HS-27A (cell line): ENCODE results near the gene UBR1.
A peak's percentile ranks its signal among the peaks of the same experiment; 100 is the strongest.
"Not testable (repeated sequence)": the region's sequence is repeated elsewhere in the genome, so short reads cannot be mapped to it uniquely, and the experiment has no call there.

Experiments
- DNase-seq: peaks from one replicate; pipeline ENCODE4 v3.0.0-alpha.2; 2012; ENCODE audit warnings: low read depth, missing footprints

Gene UBR1

DNA sequence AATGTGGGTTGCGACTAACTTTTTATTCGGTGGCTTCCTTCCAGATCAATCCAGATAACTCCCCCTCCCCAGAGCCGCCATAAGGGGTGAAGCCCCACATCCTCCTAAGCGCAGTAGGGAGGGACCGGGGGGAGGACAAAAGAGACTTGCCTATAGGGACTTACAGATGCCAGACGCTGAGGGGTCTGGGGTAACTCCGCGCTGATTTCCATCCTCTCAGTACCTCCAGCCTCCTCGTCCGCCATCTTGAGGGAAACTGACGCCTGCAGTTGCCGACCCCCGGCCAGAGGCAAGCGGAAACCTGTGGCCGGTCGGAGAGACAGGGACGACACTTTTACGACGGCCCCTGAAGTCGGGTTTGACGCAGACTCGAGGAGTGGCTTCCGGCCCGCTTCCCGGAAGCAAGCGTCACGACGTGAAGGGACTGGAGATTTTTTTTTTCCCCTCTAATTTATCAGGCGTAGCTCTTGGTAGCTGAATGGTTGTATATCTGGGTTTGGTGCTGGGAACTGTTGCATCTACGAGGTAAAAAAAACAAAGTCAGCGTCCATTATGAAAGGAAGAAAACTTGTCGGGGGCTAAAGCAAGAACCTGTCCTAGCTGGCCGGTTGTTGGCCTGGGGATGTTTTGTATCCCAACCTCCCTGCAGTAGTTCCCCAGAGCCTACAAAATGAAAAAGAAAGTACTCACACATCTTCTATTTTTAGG is at the start of gene UBR1:
UBR1 (minus strand) TSS at position 261 of the 708 bp plus-strand sequence; CDS start at position 245, 16 bp downstream.
- DNase-seq, result peak; percentile 66

DNA sequence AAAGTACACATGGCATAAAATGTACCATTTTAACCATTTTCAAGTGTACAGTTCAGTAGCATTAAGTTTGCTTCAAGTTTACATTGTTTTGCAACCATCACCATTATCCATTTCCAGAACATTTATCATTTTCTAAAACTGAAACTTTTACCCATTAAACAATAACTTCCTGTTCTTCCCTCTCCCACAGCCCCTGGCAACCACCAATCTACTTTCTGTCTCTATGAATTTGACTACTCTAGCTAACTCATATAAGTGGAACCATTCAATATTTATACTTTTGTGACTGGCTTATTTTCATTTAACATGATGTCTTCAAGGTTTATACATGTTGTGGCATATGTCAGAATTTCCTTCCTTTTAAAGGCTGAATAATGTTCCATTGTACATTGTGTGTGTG is 47.4 kb upstream of the UBR1 start:
- DNase-seq, result no peak

DNA sequence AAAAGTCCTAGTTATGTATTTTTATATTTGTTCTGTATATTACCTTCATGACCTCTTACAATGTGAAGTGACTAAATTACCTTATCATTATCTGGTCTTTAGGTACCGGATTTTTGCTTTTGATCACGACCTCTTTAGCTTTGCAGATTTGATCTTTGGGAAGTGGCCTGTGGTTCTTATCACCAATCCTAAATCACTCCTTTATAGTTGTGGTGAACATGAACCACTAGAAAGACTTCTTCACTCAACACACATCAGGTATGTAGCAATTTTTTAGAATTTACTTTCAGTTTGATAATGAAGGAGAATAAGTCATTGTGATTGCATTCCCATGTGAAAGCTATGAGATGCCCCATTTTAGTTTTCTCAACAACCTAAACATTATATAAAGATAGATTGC is 45.9 kb upstream of the UBR1 start:
- no peak for DNase-seq

DNA sequence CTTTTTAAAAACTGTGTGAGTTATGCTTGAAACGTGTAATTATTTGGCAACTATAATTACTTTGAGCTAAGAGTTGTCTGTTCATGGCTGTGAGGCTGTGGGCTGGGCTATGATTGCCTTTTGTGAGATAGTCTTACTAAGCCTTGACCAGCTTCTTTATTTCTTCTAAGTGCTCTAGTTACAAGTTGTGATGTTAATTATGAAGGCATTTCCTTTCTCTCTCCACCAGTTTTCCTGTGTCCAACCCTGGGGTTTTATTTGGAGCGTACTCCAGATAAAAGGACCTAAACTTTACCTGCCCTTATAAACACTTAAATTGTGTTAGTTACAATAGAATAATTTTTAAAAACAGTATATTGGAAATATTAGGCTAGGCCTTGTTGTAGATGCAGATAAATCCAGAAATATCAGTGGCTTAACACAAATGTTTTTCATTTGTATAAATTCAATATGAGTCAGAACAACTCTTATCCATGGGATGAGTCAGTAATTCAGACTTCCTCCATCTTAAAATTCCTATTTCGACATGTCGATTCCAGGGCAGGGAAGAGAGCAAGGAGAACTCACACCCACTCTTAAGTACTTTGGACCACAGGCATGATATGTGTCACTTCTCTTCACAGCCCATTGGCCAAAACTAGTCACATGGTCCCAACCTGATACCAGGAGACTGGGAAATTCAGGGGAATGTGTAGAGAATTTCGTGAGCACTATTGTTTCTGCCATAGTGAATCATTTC is 44.5 kb upstream of the UBR1 start:
- peak; percentile 94 for DNase-seq

DNA sequence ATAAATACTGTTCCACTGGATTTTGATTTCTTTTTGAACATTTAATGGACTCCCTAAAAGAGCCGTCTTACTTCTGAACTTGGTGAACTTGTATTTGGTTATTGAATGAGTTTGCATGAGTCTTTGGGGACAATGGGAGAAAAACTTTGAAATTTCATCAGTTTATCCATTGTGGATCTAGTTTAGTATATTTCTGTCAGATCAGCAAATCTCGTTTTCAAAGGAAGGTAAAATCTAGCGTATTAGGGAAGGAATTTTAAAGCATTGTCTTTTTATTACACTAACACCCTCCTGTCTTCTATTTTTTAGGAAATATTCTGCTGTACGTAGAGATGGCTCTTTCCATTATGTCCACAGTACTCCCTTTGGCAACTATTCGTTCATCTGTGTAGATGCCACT is 40.3 kb upstream of the UBR1 start:
- no peak for DNase-seq

DNA sequence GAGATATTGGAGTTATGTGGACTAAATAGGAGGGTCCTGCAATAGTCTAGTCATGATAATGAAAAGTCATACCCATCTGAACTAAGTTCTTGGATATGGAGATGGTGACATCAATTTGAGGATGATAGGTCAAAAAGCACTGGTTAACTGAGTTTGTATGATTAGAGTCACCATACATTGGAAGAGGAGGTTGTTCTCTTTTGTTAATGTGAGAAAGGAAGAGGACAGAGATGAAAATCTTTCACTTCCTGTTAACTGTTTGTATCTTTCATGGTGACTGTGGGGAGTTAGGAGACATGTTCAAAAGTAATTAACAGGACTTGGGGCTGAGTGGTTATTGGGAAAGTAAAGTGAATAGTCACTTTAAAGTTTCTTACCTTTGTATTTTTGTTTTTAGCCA is 38.7 kb upstream of the UBR1 start:
- DNase-seq, result no peak

DNA sequence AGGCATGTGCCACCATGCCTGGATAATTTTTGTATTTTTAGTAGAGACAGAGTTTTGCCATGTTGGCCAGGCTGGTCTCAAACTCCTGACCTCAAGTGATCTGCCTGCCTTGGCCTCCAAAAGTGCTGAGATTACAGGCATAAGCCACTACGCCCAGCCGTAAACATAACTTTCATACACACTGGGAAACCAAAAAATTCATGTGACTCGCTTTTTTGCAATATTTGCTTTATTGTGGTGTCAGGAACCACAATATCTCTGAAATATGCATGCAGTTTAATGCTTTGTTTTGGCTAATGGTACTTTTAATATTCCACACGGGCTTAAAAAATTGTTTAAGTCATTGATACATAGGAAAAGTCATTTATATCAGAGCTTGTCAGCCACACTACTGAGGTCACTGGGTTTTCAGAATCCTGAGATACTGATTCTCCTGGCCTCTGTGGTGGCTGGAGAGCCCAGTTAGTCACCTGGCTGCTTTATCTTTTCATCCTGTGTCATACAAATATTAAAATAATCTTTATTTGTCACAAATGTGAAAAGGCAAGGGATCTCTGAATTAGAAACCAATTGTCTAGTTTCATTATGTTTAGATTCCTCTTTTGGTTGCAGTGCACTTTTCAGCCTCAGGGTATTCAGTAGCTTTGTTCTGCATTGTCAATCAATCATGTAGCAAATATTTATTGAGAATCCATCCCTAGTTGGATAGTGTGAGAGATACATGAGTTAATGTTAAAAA is 37.5 kb upstream of the UBR1 start:
- no peak for DNase-seq

DNA sequence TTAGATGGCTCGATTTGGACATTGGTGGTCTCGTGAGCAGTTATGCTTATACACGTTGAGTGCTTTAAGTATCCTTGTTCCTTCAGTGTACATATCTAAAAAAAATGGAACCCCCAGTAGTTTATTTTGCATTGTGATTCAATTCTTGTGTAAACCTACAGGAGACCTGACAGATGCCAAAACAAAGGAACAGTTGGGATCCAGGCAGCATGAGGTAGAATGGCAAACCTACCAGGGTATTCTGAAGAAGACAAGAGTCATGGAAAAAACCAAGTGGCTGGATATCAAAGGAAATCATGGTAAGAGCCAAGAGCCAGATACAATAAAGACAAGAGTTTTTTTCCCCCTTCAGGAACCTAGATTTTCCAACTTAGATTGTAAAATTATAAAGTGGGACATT is 29.5 kb upstream of the UBR1 start:
- DNase-seq, result no peak

DNA sequence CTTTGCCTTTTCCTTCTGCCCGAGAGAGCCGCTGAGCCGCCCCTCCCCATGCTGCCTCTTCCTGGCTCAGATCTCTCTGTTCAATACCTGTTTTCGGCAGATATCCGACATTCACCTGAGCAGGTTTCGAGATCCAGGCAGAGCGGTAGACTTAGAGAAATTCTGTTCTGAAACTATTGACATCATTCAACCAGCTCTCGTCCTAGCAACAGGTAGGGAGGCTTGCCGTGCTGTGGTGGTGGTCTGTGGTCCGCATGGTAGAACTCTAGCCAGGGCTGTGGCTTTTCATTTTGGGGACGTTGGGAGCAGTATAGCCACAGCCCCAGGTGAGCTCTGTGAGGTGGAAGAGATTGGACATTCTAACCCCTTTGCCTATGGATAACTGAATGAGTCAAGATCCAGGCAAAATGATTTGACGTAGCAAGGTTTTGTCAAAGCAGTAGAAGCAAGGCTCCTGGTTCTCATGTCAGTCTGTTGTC is 28.4 kb upstream of the UBR1 start:
- DNase-seq, result no peak

DNA sequence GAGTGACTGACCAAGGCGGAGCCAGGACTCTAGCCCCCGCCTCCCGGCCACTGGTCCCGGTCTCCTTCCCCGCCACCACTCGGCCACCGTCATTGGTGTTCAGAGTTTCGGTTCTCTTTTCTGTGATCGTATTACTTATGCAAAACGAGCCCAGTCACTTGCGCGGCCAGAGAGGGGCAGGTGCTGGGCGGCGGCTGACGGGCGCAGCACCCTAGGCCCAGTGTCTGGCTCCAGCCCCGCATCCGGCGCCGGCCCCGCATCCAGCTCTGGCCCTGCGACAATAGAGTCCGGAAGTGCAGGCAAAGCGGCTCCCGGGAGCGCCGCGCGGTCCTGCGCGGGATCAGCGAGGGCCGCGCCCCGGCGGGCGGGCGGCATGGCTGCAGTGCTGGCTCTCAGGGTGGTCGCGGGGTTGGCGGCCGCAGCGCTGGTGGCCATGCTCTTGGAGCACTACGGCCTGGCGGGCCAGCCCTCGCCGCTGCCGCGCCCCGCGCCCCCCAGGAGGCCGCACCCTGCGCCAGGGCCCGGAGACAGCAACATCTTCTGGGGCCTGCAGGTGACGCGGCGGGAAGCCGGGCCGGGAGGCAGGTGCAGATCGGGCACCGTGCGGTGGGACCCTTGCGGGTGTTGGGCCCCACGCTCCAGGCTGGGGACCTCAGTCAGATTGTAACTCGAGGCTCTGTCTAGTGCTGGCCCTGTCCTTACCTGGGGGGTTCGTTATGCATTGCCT is 27.8 kb upstream of the UBR1 start, which contains the start of gene TMEM62:
TMEM62 (plus strand) TSS at position 157 of the 727 bp plus-strand sequence; CDS start at position 374, 217 bp downstream.
- DNase-seq, result no peak

DNA sequence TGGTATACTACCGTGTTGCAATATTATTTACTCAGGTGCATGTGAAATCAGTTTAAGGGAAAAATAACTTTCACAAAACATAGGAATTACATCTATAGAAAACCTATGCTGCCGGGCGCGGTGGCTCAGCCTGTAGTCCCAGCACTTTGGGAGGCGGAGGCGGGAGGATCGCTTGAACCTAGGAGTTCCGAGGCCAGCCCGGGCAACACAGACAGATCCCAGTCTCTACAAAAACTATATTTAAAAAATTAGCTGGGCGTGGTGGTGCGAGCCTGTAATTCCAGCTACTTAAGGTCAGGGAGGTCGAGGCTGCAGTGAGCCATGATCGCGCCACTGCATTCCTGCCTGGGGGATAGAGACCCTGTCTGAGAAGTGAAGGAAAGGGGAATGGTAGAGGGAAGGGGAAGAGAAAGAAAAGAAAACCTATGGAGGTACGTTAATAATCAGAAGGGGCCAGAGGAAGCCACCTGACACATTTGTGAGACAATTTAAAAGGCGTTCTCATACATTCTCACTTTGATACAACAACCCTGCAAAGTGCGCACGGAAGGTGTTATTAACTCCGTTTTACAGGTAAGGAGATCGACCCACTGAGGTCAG is 27.1 kb upstream of the UBR1 start:
- DNase-seq, result no peak

DNA sequence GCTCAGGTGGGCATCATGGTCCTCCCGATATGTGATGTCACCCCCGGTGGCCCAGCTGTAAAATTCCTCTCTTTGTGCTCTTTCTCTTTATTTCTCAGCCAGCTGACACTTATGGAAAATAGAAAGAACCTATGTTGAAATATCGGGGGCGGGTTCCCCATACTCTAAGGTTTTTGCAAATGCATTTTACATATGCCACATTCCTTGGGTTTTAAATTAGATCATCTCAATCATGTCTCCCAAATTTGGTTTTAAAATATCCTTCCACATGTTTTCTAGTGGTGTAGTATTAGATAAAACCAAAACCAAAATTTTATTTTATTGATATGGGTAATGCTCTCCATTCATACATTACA is 23.1 kb upstream of the UBR1 start:
- no peak for DNase-seq

DNA sequence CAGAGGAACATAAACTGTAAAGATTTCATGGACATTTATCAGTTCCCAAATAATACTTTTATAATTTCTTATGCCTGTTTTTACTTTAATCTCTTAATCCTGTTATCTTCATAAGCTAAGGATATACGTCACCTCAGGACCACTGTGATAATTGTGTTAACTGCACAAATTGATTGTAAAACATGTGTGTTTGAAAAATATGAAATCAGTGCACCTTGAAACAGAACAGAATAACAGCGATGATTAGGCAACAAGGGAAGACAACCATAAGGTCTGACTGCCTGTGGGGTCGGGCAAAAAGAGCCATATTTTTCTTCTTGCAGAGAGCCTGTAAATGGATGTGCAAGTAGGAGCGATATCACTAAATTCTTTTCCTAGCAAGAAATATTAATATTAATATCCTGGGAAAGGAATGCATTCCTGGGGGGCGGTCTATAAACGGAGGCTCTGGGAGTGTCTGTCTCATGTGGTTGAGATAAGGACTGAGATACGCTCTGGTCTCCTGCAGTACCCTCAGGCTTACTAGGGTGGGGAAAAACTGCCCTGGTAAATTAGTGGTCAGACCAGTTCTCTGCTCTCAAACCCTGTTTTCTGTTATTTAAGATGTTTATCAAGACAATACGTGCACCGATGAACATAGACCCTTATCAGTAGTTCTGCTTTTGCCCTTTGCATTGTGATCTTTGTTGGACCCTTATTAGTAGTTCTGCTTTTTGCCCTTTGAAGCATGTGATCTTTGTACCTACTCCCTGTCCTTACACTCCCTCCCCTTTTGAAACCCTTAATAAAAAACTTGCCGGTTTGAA is 22.5 kb upstream of the UBR1 start:
- not testable (repeated sequence) for DNase-seq

DNA sequence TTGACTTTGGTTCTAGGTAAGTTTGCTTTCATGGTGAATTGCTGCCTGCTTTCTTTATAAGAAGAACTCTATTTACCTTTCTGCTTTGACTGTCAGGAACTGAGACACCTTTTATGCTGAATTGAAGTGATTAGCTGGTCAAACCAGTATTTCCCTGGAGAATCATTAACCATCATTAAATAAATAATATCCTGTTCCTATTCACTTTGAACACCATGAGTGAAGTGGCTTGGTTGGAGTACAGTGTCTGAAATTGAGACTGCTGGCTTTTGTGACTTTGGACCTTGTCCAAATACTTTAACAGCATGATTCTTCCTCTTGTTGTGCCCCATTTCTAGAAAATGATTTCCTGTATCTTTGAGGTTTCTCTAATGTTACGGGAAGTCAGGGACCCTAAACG is 21.9 kb upstream of the UBR1 start:
- no peak for DNase-seq

DNA sequence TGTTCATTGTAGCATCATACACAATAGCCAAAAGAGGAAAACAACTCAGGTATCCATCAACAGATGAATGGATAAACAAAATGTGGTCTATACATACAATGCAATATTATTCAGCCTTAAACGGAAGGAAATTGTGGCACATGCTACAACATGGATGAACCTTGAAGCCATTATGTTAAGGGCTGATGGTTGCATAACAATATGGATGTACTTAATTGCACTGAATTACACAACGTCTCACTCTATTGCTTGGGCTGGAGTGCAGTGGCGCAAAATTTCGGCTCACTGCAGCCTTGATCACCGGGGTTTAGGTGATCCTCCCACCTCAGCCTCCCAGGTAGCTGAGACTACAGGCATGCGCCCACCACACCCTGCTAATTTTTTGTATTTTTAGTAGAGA is 20.5 kb upstream of the UBR1 start:
- no peak for DNase-seq

DNA sequence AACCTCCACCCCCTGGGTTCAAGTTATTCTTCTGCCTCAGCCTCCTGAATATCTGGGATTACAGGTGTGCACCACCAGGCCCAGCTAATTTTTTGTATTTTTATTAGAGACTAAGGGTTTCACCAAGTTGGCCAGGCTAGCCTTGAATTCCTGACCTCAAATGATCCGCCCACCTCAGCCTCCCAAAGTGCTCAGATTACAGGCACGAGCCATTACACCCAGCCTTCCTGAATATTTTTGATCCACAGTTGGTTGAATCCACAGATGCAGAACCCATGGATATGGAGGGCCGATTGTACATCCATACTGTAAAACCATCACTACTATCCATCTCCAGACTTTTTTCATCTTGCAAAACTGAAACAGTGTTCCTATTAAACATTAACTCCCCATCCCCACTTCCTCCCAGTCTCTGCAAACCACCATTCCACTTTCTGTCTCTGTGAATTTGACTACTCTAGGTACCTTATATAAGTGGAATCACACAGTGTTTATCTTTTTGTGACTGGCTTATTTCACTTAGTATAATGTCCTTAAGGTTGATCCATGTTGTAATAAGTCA is 19.3 kb upstream of the UBR1 start:
- no peak for DNase-seq

DNA sequence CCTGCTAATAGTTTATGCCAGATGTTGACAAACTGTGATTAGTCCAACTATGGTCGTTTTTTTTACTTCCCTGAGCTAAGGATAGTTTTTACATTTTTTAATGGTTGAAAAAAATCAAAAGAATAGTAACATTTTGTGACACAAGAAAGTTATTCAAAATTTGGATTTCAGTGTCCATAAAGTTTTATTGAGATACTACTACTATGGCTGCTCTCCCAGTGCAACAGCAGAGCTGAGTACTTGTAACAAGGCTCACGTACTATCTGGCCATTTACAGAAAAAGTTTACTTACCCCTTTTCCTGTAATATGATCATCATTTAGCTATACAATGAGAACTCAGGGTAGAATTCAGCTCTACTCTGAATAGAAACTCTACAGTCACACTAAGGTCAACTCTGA is 16.0 kb upstream of the UBR1 start:
- DNase-seq, result no peak

DNA sequence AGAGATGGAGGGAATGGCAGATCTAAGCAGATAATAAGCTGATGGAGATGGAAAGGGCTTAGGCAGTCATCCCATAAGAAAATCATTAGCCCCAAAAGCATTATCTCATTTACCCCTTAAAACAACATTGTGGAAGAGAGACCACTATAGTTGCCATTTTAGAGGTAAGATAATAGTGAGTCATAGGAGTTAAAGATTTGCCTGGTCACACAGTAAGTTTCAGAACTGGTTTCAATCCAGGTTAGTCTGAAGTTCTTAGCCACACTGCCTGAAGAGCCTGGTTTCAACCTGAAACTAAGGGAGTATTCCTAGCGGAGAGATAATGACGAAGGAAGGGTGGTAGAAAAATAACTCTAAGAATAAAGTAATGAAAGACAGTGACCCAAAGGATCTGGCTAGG is 13.0 kb upstream of the UBR1 start:
- no peak for DNase-seq

DNA sequence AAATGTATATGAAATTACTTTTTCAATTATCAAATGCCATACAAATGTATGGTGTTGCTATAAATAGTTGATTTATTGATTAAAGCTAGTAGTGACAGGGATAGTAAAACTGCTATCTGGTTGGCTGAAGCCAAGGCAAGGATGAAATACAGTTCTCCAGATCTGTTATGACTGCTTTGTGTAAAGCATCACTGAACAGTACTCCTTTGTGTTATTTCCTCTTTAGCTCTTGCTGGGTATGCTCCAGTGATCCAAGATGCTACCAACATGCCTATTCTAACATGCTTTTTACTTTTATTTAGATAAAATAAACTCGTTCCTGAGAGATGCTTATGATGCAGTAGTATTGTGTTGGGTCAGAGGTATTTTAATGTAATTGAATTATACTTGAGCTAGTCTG is 12.4 kb upstream of the UBR1 start:
- no peak for DNase-seq

DNA sequence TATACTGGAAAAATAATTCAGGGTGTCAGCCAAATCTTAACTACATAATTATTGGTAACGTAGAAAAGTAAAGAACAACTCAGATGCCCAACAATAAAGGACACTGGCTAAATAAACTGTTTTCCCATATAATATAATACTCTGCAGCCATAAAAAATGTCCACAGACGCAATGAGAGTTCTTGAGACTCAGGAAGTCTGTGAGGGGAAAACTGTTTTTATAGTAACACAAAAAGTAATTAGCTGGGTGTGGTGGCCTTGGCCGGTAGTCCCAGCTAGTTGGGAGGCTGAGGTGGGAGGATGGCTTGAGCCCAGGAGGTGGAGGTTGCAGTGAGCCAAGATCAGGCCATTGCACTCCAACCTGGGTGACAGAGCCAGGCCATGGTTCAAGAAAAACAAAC is 5.5 kb upstream of the UBR1 start:
- DNase-seq, result no peak

DNA sequence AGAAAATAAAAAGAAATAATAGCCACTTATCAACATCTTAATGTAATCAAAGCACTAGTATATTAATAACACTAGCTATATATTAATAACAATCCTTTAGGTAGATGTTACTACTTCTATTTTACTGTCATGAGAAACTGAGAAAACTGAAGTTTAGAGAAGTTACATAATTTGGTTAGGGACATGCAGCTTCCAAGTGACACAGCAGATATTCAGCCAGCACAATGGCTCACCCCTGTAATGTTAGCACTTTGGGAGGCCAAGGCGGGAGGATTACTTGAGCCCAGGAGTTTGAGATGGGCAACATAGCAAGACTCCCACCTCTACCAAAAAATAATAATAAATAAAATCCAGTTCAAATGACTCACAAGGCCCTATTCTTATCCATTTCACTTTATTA is 1.9 kb upstream of the UBR1 start:
- DNase-seq, result no peak
